ENCODE data around the gene CIAO2A.
A peak's percentile ranks its signal among the peaks of the same experiment; 100 is the strongest.

CIAO2A gene

DNA sequence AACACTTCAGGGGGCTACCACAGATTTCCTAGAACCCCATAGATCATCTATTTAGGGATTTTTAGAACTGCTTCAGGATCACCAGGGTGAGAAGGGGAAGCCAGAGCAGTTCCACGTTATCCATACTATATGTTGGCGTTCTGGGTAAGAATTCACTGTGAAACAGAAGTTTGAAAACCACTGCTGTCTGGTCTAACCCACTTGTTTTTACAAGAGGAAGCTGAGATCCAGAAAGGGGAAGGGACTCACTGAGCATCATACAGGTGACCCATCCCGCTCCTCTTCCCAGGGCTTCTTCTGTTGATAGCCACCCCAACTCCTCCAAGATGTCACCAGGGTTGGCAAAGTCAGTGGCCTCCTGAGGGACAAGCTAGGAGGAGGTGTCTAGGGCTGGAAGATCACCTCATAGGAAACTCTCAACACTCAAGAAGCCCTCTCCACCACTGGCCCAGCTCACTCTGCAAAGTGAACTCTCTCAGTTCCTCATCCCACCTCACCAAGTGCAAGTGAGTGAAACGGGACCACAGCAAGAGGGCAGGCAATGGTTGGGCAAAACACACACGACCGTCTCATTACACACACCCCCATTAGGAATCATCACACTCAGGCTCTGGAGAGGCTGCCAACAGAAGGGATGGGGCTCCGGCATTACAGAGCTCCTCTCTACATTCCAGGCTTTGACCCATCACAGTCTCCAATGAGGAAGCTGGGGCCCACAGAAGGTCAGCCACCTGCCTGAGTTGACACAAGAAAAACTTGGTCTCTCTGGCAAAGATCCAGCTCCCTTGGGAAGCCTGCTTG lies 49.1 kb downstream of the CIAO2A start:
- Histone ChIP-seq H4K12ac (ENCODE audit: low read depth, low read length) (no peak overlapping the region), H2BK5ac (ENCODE audit: low read depth, low read length, poor library complexity) (no peak overlapping the region), H3K23ac (ENCODE audit: low read length) (peak overlapping the region; percentile 46), H3K4ac (ENCODE audit: low read depth, low read length) (no peak overlapping the region), H2AK5ac (ENCODE audit: low read length) (no peak overlapping the region), H3K79me1 (ENCODE audit: low read length) (peaks cover 6% of the 10 kb centered on the region), H3K14ac (ENCODE audit: low read length) (no peak overlapping the region), H3K4me2 (ENCODE audit: low read length) (no peak overlapping the region), H3K27ac (ENCODE audit: low read depth, low read length) (no peak overlapping the region), H2BK12ac (ENCODE audit: low read length) (no peak overlapping the region), H3K79me2 (ENCODE audit: control insufficient read depth, insufficient read depth, low read length, poor library complexity) (no peaks in the 10 kb centered on the region), H3K18ac (ENCODE audit: low read length) (no peak overlapping the region), H3K27me3 (ENCODE audit: insufficient read depth, low read length) (peaks cover 3% of the 10 kb centered on the region), H3K9ac (ENCODE audit: low read length) (no peak overlapping the region), H2AFZ (ENCODE audit: insufficient read depth, low read length, poor library complexity) (no peak overlapping the region), H3K9me3 (ENCODE audit: insufficient read depth, low read depth, low read length) (peaks cover 3% of the 10 kb centered on the region), H3K36me3 (ENCODE audit: control insufficient read depth in 1 of 2, insufficient read depth in 2 of 2, low read length in 2 of 2) (no peaks in the 10 kb centered on the region), H4K8ac (ENCODE audit: low read depth, low read length) (no peak overlapping the region), H3K4me3 (ENCODE audit: low read depth, low read length) (no peak overlapping the region), H2BK120ac (ENCODE audit: insufficient read depth, low read length, poor library complexity) (no peak overlapping the region), H4K91ac (ENCODE audit: low read depth, low read length) (no peak overlapping the region), H3K4me1 (ENCODE audit: control insufficient read depth in 1 of 2, insufficient read depth in 2 of 2, low read length in 2 of 2) (peaks cover 4 to 9% of the 10 kb centered on the region in 2 experiments)
- no CpG with 5 or more reads among the region's 7 CpGs for WGBS (ENCODE audit: extremely low coverage, insufficient coverage, insufficient read length)
- no peak for DNase-seq

DNA sequence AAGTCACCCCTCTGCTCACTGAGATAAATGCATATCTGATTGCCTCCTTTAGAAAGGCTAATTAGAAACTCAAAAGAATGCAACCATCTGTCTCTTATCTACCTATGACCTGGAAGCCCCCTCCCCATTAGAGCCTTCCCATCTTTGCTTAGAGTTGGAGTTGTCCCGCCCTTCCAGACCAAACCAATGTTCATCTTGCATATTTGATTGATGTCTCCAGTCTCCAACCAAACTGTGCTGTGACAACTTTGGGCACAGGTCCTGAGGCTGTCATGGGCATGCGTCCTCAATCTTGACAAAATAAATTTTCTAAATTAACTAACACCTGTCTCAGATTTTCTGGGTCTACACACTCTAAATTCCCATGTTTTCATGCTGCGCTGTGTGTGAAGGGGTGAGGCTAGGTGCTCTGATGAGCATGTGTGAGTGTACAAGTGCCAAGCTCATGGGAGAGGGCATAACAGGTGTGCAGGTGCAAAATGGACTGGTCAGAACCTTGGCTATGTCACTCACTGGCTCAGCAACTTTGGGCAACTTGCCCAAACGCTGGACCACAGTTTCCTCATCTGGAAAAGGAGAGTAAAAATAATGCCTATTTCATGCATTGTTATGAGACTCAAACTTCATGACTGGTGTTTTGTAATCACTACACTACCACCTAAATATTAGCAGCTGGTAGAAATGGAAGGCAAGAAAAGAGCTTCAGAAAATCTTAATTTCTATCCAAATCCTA lies 54.6 kb downstream of the CIAO2A start:
- Histone ChIP-seq H3K4me2 (ENCODE audit: low read length) (no peak overlapping the region), H3K18ac (ENCODE audit: low read length) (no peak overlapping the region), H4K12ac (ENCODE audit: low read depth, low read length) (no peak overlapping the region), H3K27ac (ENCODE audit: low read depth, low read length) (no peak overlapping the region), H3K4ac (ENCODE audit: low read depth, low read length) (no peak overlapping the region), H3K9me3 (ENCODE audit: insufficient read depth, low read depth, low read length) (no peaks in the 10 kb centered on the region), H4K8ac (ENCODE audit: low read depth, low read length) (no peak overlapping the region), H3K79me2 (ENCODE audit: control insufficient read depth, insufficient read depth, low read length, poor library complexity) (no peaks in the 10 kb centered on the region), H3K9ac (ENCODE audit: low read length) (no peak overlapping the region), H2AK5ac (ENCODE audit: low read length) (no peak overlapping the region), H3K36me3 (ENCODE audit: control insufficient read depth in 1 of 2, insufficient read depth in 2 of 2, low read length in 2 of 2) (peaks cover 2 to 5% of the 10 kb centered on the region in 2 experiments), H3K23ac (ENCODE audit: low read length) (no peak overlapping the region), H3K4me3 (ENCODE audit: low read depth, low read length) (no peak overlapping the region), H2BK12ac (ENCODE audit: low read length) (no peak overlapping the region), H2AFZ (ENCODE audit: insufficient read depth, low read length, poor library complexity) (no peak overlapping the region), H2BK5ac (ENCODE audit: low read depth, low read length, poor library complexity) (no peak overlapping the region), H2BK120ac (ENCODE audit: insufficient read depth, low read length, poor library complexity) (no peak overlapping the region), H3K79me1 (ENCODE audit: low read length) (no peaks in the 10 kb centered on the region), H3K14ac (ENCODE audit: low read length) (no peak overlapping the region), H4K91ac (ENCODE audit: low read depth, low read length) (no peak overlapping the region), H3K4me1 (ENCODE audit: control insufficient read depth in 1 of 2, insufficient read depth in 2 of 2, low read length in 2 of 2) (no peaks in the 10 kb centered on the region), H3K27me3 (ENCODE audit: insufficient read depth, low read length) (peaks cover 3% of the 10 kb centered on the region)
- no CpG with 5 or more reads among the region's 4 CpGs for WGBS (ENCODE audit: extremely low coverage, insufficient coverage, insufficient read length)
- no peak for DNase-seq

GRCh38 chr15:64037966-64038365 lies 55.7 kb downstream of the CIAO2A start:
- DNase-seq, result no peak
- H2AFZ ChIP-seq (ENCODE audit: insufficient read depth, low read length, poor library complexity), result no peak overlapping the region
- no peak overlapping the region for H3K4me3 ChIP-seq (ENCODE audit: low read depth, low read length)
- H3K18ac ChIP-seq (ENCODE audit: low read length), result no peak overlapping the region
- H3K27me3 ChIP-seq (ENCODE audit: insufficient read depth, low read length), result no peaks in the 10 kb centered on the region
- H2BK5ac ChIP-seq (ENCODE audit: low read depth, low read length, poor library complexity), result no peak overlapping the region
- no peaks in the 10 kb centered on the region for H3K9me3 ChIP-seq (ENCODE audit: insufficient read depth, low read depth, low read length)
- no peak overlapping the region for H2AK5ac ChIP-seq (ENCODE audit: low read length)
- no CpG with 5 or more reads among the region's 2 CpGs for WGBS (ENCODE audit: extremely low coverage, insufficient coverage, insufficient read length)
- peaks cover 2 to 5% of the 10 kb centered on the region in 2 experiments for H3K36me3 ChIP-seq (ENCODE audit: control insufficient read depth in 1 of 2, insufficient read depth in 2 of 2, low read length in 2 of 2)
- H4K12ac ChIP-seq (ENCODE audit: low read depth, low read length), result no peak overlapping the region
- H3K14ac ChIP-seq (ENCODE audit: low read length), result no peak overlapping the region
- H3K4me2 ChIP-seq (ENCODE audit: low read length), result no peak overlapping the region
- H3K4me1 ChIP-seq (ENCODE audit: control insufficient read depth in 1 of 2, insufficient read depth in 2 of 2, low read length in 2 of 2), result no peaks in the 10 kb centered on the region
- H3K79me1 ChIP-seq (ENCODE audit: low read length), result no peaks in the 10 kb centered on the region
- no peak overlapping the region for H3K23ac ChIP-seq (ENCODE audit: low read length)
- H4K8ac ChIP-seq (ENCODE audit: low read depth, low read length), result no peak overlapping the region
- H4K91ac ChIP-seq (ENCODE audit: low read depth, low read length), result no peak overlapping the region
- H3K79me2 ChIP-seq (ENCODE audit: control insufficient read depth, insufficient read depth, low read length, poor library complexity), result no peaks in the 10 kb centered on the region
- H2BK120ac ChIP-seq (ENCODE audit: insufficient read depth, low read length, poor library complexity), result no peak overlapping the region
- no peak overlapping the region for H3K27ac ChIP-seq (ENCODE audit: low read depth, low read length)
- H2BK12ac ChIP-seq (ENCODE audit: low read length), result no peak overlapping the region
- H3K9ac ChIP-seq (ENCODE audit: low read length), result no peak overlapping the region
- H3K4ac ChIP-seq (ENCODE audit: low read depth, low read length), result no peak overlapping the region

DNA sequence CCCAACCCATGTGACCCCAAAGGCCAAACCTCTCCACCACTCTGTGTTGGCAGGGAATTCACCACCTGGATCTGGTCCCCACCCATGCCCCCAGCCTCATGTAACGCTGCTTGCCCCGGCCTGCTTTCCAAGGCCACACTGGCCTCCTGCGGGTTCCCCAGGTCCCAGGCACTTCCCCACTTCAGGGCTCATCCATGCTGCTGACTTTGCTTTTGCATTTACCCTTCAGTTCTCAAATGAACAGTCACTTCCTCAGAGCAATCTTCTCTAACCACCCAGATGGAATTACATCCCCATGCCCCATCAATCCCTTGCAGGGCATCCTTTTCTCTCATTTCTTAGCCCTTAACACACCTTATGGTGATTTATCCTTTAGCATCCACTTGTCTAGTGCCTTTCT lies 56.5 kb downstream of the CIAO2A start:
- H3K4me3 ChIP-seq (ENCODE audit: low read depth, low read length), result no peak overlapping the region
- H3K36me3 ChIP-seq (ENCODE audit: control insufficient read depth in 1 of 2, insufficient read depth in 2 of 2, low read length in 2 of 2), result peaks cover 2 to 5% of the 10 kb centered on the region in 2 experiments
- no peak overlapping the region for H3K23ac ChIP-seq (ENCODE audit: low read length)
- H3K4me2 ChIP-seq (ENCODE audit: low read length), result no peak overlapping the region
- H3K4ac ChIP-seq (ENCODE audit: low read depth, low read length), result no peak overlapping the region
- no peak for DNase-seq
- no peak overlapping the region for H2AK5ac ChIP-seq (ENCODE audit: low read length)
- no peak overlapping the region for H4K8ac ChIP-seq (ENCODE audit: low read depth, low read length)
- no peak overlapping the region for H3K18ac ChIP-seq (ENCODE audit: low read length)
- H3K79me2 ChIP-seq (ENCODE audit: control insufficient read depth, insufficient read depth, low read length, poor library complexity), result no peaks in the 10 kb centered on the region
- H2BK120ac ChIP-seq (ENCODE audit: insufficient read depth, low read length, poor library complexity), result no peak overlapping the region
- no peak overlapping the region for H2BK5ac ChIP-seq (ENCODE audit: low read depth, low read length, poor library complexity)
- no peak overlapping the region for H3K27ac ChIP-seq (ENCODE audit: low read depth, low read length)
- no peak overlapping the region for H3K14ac ChIP-seq (ENCODE audit: low read length)
- no peak overlapping the region for H2BK12ac ChIP-seq (ENCODE audit: low read length)
- no peaks in the 10 kb centered on the region for H3K79me1 ChIP-seq (ENCODE audit: low read length)
- H3K27me3 ChIP-seq (ENCODE audit: insufficient read depth, low read length), result no peaks in the 10 kb centered on the region
- WGBS (ENCODE audit: extremely low coverage, insufficient coverage, insufficient read length), result no CpG with 5 or more reads among the region's 3 CpGs
- H4K91ac ChIP-seq (ENCODE audit: low read depth, low read length), result no peak overlapping the region
- H3K9me3 ChIP-seq (ENCODE audit: insufficient read depth, low read depth, low read length), result no peaks in the 10 kb centered on the region
- H3K9ac ChIP-seq (ENCODE audit: low read length), result no peak overlapping the region
- no peak overlapping the region for H4K12ac ChIP-seq (ENCODE audit: low read depth, low read length)
- no peak overlapping the region for H2AFZ ChIP-seq (ENCODE audit: insufficient read depth, low read length, poor library complexity)
- H3K4me1 ChIP-seq (ENCODE audit: control insufficient read depth in 1 of 2, insufficient read depth in 2 of 2, low read length in 2 of 2), result no peaks in the 10 kb centered on the region

Data from trophoblast cell (in vitro differentiated cells and primary cell).